ENCODE results near the gene MRPL23. TPM values are rescaled to one million over a fixed set of nuclear protein-coding genes. Genes with fewer than 3 reads are reported as not detected.

MRPL23 gene
- total and polyA plus RNA-seq, 2 of the 13 experiments (the other 11 are each of a cell fraction or from before 2014, with no cell fraction given), result 67.8 to 123 TPM

- no peaks in the 10 kb centered on the region for H3K4me1 ChIP-seq (ENCODE audit: insufficient read depth, low read length)
- TF ChIP-seq FOXM1 (CRISPR knock-in tag; IDR thresholded peaks at IDR 0.05) (no peak), KMT2B (CRISPR knock-in tag; IDR thresholded peaks at IDR 0.05) (no peak), ZNF292 (CRISPR knock-in tag; IDR thresholded peaks at IDR 0.05; ENCODE audit: borderline replicate concordance, low read depth) (no peak), SP1 (IDR thresholded peaks at IDR 0.05) (no peak), SP1 (CRISPR knock-in tag; IDR thresholded peaks at IDR 0.05) (no peak), ZNF329 (CRISPR knock-in tag; IDR thresholded peaks at IDR 0.05; ENCODE audit: low read depth) (no peak), ZNF572 (CRISPR knock-in tag; IDR thresholded peaks at IDR 0.05) (no peak), ZNF552 (CRISPR knock-in tag; IDR thresholded peaks at IDR 0.05; ENCODE audit: borderline replicate concordance) (no peak)
- in situ Hi-C loops (cut with HindIII; ENCODE audit: extremely low pct_ligation_motif_present, low pct_unique_long_range_greater_than_20kb), result no loop called here
- no peak for DNase-seq (ENCODE audit: low spot score)
- H2AFZ ChIP-seq (ENCODE audit: low read length), result no peak overlapping the region
- no peaks in the 10 kb centered on the region for H3K36me3 ChIP-seq (replicated peaks in 1 of 2; ENCODE audit: control insufficient read depth in 1 of 2, insufficient read depth in 2 of 2, low read length in 2 of 2)
- H3K4me3 ChIP-seq (replicated peaks in 1 of 3; ENCODE audit: insufficient read depth in 1 of 3, low read depth in 2 of 3, low read length in 3 of 3), result no peak overlapping the region
- no peaks in the 10 kb centered on the region for H3K9me3 ChIP-seq (ENCODE audit: low read length)
- no peak for FAIRE-seq
- WGBS (ENCODE audit: low lambda C conversion rate), result no CpG with 5 or more reads among the region's 28 CpGs
- intact Hi-C loops (cut with micrococcal nuclease; ENCODE audit: unreplicated experiment), result no loop called here
- POLR2A ChIA-PET, result no interaction called here
- no peak overlapping the region for H3K9ac ChIP-seq (ENCODE audit: insufficient read depth, low read depth, low read length)
- ATAC-seq, result no peak
- BruUV-seq (replicated peaks), result no TSS peak
- H3K27ac ChIP-seq (ENCODE audit: extremely low read length, insufficient read depth, low read length), result no peak overlapping the region
- CTCF ChIA-PET (ENCODE audit: low intra/inter-chr PET ratio, low total read pairs), result no interaction called here
- H3K79me2 ChIP-seq (ENCODE audit: insufficient read depth, low read length), result no peaks in the 10 kb centered on the region
- no peak overlapping the region for H3K4me2 ChIP-seq (ENCODE audit: low read depth, low read length)
- H4K20me1 ChIP-seq (ENCODE audit: insufficient read depth, low read length), result no peaks in the 10 kb centered on the region
- no peaks in the 10 kb centered on the region for H3K27me3 ChIP-seq (ENCODE audit: control insufficient read depth in 1 of 2, insufficient read depth in 2 of 2, low read length in 2 of 2)
These were observed 51.2 kb downstream of the MRPL23 start for GRCh38 chr11:1998290-1998689.

GRCh38 chr11:1998861-1999260, 51.7 kb downstream of the MRPL23 start:
- Histone ChIP-seq H3K79me2 (ENCODE audit: insufficient read depth, low read length) (no peaks in the 10 kb centered on the region), H3K27ac (ENCODE audit: extremely low read length, insufficient read depth, low read length) (no peak overlapping the region), H3K27me3 (ENCODE audit: control insufficient read depth in 1 of 2, insufficient read depth in 2 of 2, low read length in 2 of 2) (no peaks in the 10 kb centered on the region), H3K9me3 (ENCODE audit: low read length) (no peaks in the 10 kb centered on the region), H3K9ac (ENCODE audit: insufficient read depth, low read depth, low read length) (no peak overlapping the region), H3K4me1 (ENCODE audit: insufficient read depth, low read length) (no peaks in the 10 kb centered on the region), H4K20me1 (ENCODE audit: insufficient read depth, low read length) (no peaks in the 10 kb centered on the region), H3K4me3 (replicated peaks in 1 of 3; ENCODE audit: insufficient read depth in 1 of 3, low read depth in 2 of 3, low read length in 3 of 3) (no peak overlapping the region), H3K4me2 (ENCODE audit: low read depth, low read length) (no peak overlapping the region), H3K36me3 (replicated peaks in 1 of 2; ENCODE audit: control insufficient read depth in 1 of 2, insufficient read depth in 2 of 2, low read length in 2 of 2) (no peaks in the 10 kb centered on the region), H2AFZ (ENCODE audit: low read length) (no peak overlapping the region)
- ChIA-PET CTCF (ENCODE audit: low intra/inter-chr PET ratio, low total read pairs) (no interaction called here), POLR2A (no interaction called here)
- in situ Hi-C loops (cut with HindIII; ENCODE audit: extremely low pct_ligation_motif_present, low pct_unique_long_range_greater_than_20kb), result no loop called here
- ATAC-seq, result no peak
- intact Hi-C loops (cut with micrococcal nuclease; ENCODE audit: unreplicated experiment), result no loop called here
- WGBS (ENCODE audit: low lambda C conversion rate), result no CpG with 5 or more reads among the region's 15 CpGs
- DNase-seq (ENCODE audit: low spot score), result no peak
- FAIRE-seq, result no peak
- BruUV-seq (replicated peaks), result no TSS peak
- no peak for TF ChIP-seq ZNF318 (CRISPR knock-in tag; IDR thresholded peaks at IDR 0.05)
- TF ChIP-seq GRHL1 (CRISPR knock-in tag; conservative IDR thresholded peaks at IDR 0.05), result no peak
- no peak for TF ChIP-seq RFX5 (IDR thresholded peaks at IDR 0.05; ENCODE audit: low read depth, low read length)

Data from HepG2 (cell line).